Measurements from ENCODE around the gene PIP4K2C. TPM values are rescaled to one million over a fixed set of nuclear protein-coding genes. Genes with fewer than 3 reads are reported as not detected.
A peak's percentile ranks its signal among the peaks of the same experiment; 100 is the strongest.

Gene PIP4K2C
- total RNA-seq, 2 experiments from 2014 or later, result 14.5 to 15.9 TPM

- no peak for TF ChIP-seq CTCF (conservative IDR thresholded peaks at IDR 0.05; ENCODE audit: low read length)
- TF ChIP-seq EZH2phosphoT487 (IDR thresholded peaks at IDR 0.05; ENCODE audit: borderline replicate concordance, low read depth, low read length), result no peak
- Histone ChIP-seq H3K4me1 (ENCODE audit: insufficient read depth, low read length, poor library complexity, severe bottlenecking) (peaks cover 18% of the 10 kb centered on the region), H4K20me1 (ENCODE audit: insufficient read depth, low read length) (no peaks in the 10 kb centered on the region), H3K9me2 (ENCODE audit: insufficient read depth, low read length) (no peaks in the 10 kb centered on the region), H3K9me3 (ENCODE audit: low read length) (no peaks in the 10 kb centered on the region), H3K79me2 (ENCODE audit: insufficient read depth, low read depth, low read length) (peaks cover 11% of the 10 kb centered on the region; the same call in 1 of the 2 replicates), H3K4me3 (ENCODE audit: low read depth, low read length, poor library complexity, severe bottlenecking) (peak overlapping the region; percentile 78), H3K27ac (ENCODE audit: low read depth, low read length, poor library complexity, severe bottlenecking) (no peak overlapping the region), H3K36me3 (ENCODE audit: insufficient read depth, low read length) (peaks cover 12% of the 10 kb centered on the region), H3K4me2 (ENCODE audit: low read length) (peak overlapping the region; percentile 99), H2AFZ (ENCODE audit: low read length) (peak overlapping the region; percentile 97)
- BruUV-seq (replicated peaks), result no TSS peak
- no peak for DNase-seq (ENCODE audit: low spot score)
- CTCF ChIA-PET (ENCODE audit: unreplicated experiment), result no interaction called here
- POLR2A ChIA-PET, result interaction anchor here (0.5 to 1.4 kb wide), 7 partner anchors 9 to 1278 kb away, joined by 3 to 7 read pairs (median 3); partner anchors contain the start of gene TSPAN31
- intact Hi-C loops (cut with micrococcal nuclease; ENCODE audit: unreplicated experiment), result loop anchor here (2.0 kb wide), 1 partner anchor 68 kb away; the partner anchor contains the start of gene MBD6
These were observed 521 bp upstream of the PIP4K2C start for GRCh38 chr12:57590479-57590863.

- TF ChIP-seq EZH2phosphoT487 (IDR thresholded peaks at IDR 0.05; ENCODE audit: borderline replicate concordance, low read depth, low read length), result no peak
- no peak for TF ChIP-seq CTCF (conservative IDR thresholded peaks at IDR 0.05; ENCODE audit: low read length)
- H3K9me3 ChIP-seq (ENCODE audit: low read length), result no peaks in the 10 kb centered on the region
- peak overlapping the region; percentile 99 for H3K4me2 ChIP-seq (ENCODE audit: low read length)
- POLR2A ChIA-PET, result interaction anchor here (0.5 to 1.6 kb wide), 2 partner anchors 15 to 54 kb away, joined by 3 read pairs; no protein-coding TSS in a partner anchor
- no peak overlapping the region for H3K27ac ChIP-seq (ENCODE audit: low read depth, low read length, poor library complexity, severe bottlenecking)
- H3K79me2 ChIP-seq (ENCODE audit: insufficient read depth, low read depth, low read length), result peaks cover 11% of the 10 kb centered on the region; the same call in 1 of the 2 replicates
- H3K36me3 ChIP-seq (ENCODE audit: insufficient read depth, low read length), result peaks cover 24% of the 10 kb centered on the region
- intact Hi-C loops (cut with micrococcal nuclease; ENCODE audit: unreplicated experiment), result loop anchor here (2.0 kb wide), 1 partner anchor 69 kb away; the partner anchor contains the start of gene MBD6
- BruUV-seq (replicated peaks), result TSS peak; percentile 58
- no peaks in the 10 kb centered on the region for H3K9me2 ChIP-seq (ENCODE audit: insufficient read depth, low read length)
- H4K20me1 ChIP-seq (ENCODE audit: insufficient read depth, low read length), result no peaks in the 10 kb centered on the region
- peak overlapping the region; percentile 78 for H3K4me3 ChIP-seq (ENCODE audit: low read depth, low read length, poor library complexity, severe bottlenecking)
- no peak for DNase-seq (ENCODE audit: low spot score)
- H2AFZ ChIP-seq (ENCODE audit: low read length), result peak overlapping the region; percentile 97; the same call in 1 of the 2 replicates
- CTCF ChIA-PET (ENCODE audit: unreplicated experiment), result no interaction called here
- H3K4me1 ChIP-seq (ENCODE audit: insufficient read depth, low read length, poor library complexity, severe bottlenecking), result peaks cover 18% of the 10 kb centered on the region
These were observed 862 bp downstream of the PIP4K2C start for GRCh38 chr12:57591782-57592325.

- Histone ChIP-seq H3K9me3 (ENCODE audit: low read length) (no peaks in the 10 kb centered on the region), H3K4me2 (ENCODE audit: low read length) (peak overlapping the region; percentile 99), H3K4me1 (ENCODE audit: insufficient read depth, low read length, poor library complexity, severe bottlenecking) (peaks cover 18% of the 10 kb centered on the region), H3K36me3 (ENCODE audit: insufficient read depth, low read length) (peaks cover 30% of the 10 kb centered on the region), H3K4me3 (ENCODE audit: low read depth, low read length, poor library complexity, severe bottlenecking) (no peak overlapping the region), H3K9me2 (ENCODE audit: insufficient read depth, low read length) (no peaks in the 10 kb centered on the region), H3K27ac (ENCODE audit: low read depth, low read length, poor library complexity, severe bottlenecking) (no peak overlapping the region), H4K20me1 (ENCODE audit: insufficient read depth, low read length) (no peaks in the 10 kb centered on the region), H2AFZ (ENCODE audit: low read length) (no peak overlapping the region), H3K79me2 (ENCODE audit: insufficient read depth, low read depth, low read length) (peaks cover 11% of the 10 kb centered on the region; the same call in 1 of the 2 replicates)
- intact Hi-C loops (cut with micrococcal nuclease; ENCODE audit: unreplicated experiment), result no loop called here
- ChIA-PET CTCF (ENCODE audit: unreplicated experiment) (no interaction called here), POLR2A (interaction anchor here (0.5 to 1.0 kb wide), 2 partner anchors 9 to 54 kb away, joined by 3 read pairs; no protein-coding TSS in a partner anchor)
- TF ChIP-seq EZH2phosphoT487 (IDR thresholded peaks at IDR 0.05; ENCODE audit: borderline replicate concordance, low read depth, low read length) (no peak), CTCF (conservative IDR thresholded peaks at IDR 0.05; ENCODE audit: low read length) (no peak)
- no peak for DNase-seq (ENCODE audit: low spot score)
- no TSS peak for BruUV-seq (replicated peaks)
These were observed 1.7 kb downstream of the PIP4K2C start for GRCh38 chr12:57592551-57593165.

All from OCI-LY7 (cell line).